GM18502 (cell line): Measurements from ENCODE around the gene SCN5A.

Experiments
- ATAC-seq: cut with Tn5 transposase; IDR thresholded peaks from one replicate; pipeline ENCODE4 v1.9.1; 2021; ENCODE audit warnings: mild to moderate bottlenecking; ENCODE audit not compliant: unreplicated experiment, poor library complexity

SCN5A gene

DNA sequence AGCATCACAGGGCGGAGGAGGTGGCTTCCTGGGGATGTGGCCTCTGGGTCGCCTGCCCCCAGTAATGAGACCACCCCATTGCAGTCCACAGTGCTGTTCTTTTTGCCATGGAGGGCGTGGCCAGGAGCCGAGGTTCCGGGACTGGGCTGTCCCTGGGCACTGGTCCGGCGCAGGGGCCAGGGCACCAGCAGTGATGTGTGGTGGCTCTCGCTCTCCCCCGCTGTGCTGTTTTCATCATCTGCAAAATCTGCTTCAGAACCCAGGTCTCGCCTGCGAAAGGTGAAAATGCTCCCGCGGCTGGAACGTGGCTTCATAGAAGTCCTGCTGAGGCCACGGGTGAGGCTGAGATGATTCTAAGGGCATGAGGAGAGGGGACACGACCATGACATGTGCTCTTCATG is 45.8 kb downstream of the SCN5A start:
- no peak for ATAC-seq

DNA sequence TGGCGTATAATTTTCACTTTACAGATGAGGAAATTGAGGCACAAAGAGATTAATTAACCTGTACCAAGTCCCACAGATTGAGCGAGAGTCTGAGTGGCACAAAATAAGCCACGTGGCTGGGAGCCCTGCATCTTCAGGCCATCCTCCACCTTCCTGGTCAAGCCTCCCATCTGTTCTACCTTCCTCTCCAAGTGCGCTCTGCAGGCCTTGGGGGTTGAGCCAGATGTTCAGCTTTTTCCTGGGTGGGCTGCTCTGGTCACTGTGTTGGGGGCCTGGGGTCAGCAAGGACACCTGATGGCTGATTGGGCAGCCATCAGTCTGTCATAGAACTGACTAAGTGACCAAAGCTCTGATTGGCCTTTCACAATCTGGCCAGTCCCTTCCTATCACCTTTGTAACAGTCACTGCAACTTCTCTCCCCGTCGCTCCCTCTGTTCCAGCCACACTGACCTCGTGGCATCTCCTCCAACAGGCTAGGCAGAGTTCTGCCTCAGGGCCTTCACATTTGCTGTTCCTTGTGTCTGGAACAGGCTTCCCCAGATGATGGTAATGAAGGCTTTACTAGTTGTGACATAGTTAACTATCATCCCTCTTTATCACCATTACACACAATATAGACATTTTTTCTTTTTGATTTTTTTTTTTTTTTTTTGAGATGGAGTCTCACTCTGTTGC is 46.8 kb downstream of the SCN5A start:
- no peak for ATAC-seq

DNA sequence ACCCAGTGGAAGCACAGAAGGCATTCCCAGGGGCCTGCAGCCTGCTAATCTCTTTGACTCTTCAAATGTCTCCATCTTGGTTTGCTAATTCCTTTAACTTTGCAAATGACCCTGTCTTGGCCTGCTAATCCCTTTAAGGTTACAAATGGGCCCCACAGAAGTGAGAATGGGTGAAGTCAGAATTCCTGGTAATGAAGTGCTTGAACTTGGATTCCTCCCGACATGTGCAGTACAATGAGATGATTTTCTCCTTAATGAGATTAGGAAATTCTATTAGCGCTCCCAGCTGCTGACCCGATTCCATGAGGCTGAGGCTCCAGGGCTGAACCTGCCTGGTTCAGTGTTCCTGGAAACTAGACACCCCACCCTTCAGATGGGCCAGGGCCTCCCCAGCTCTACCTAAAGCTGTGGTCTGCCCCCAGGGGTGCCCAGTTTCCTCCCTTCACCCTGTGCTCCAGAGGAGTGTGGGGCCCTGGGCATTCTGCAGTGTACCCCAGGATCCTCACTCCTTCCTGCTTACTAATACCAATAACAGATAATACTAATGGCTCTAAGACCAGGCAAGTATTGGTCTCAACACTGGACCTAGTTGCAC is 47.4 kb downstream of the SCN5A start:
- no peak for ATAC-seq

DNA sequence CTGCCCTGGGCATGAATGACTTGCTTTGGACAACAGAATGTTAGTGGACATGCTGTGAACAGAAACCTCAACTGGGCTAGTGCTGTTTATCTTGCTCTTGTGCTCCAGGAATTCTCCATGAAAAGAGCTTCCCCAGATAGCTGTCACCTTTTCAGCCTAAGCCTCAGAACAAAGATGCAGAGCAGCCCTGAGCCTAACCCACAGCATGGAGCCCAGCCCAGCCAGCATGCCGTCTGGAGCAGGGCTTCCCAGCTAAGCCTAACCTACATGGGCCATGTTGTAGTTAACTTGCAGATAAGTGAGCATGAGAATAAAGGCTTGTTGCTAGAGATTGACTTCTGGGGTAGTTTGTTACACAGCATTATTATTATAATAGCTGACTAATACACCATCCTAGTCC is 48.9 kb downstream of the SCN5A start:
- no peak for ATAC-seq

DNA sequence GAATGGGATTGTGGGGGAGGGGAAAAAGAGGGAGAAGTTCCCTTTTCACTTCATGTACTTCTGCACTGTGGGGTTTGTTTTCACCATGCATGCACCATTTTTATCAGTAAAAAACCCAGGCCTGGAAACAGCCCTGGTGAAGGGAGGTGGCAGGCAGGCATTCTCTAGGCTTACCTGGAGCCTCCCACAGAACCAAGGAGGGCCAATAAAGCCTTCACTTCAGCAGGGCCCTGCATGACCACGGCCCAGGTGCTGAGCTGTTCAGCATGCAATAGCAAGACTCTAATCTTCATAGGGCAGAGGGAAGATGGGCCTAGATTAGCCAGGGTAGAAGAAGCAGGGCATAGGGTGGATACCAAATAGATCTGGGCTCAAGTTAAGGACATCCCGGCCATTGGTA is 49.6 kb downstream of the SCN5A start:
- no peak for ATAC-seq

DNA sequence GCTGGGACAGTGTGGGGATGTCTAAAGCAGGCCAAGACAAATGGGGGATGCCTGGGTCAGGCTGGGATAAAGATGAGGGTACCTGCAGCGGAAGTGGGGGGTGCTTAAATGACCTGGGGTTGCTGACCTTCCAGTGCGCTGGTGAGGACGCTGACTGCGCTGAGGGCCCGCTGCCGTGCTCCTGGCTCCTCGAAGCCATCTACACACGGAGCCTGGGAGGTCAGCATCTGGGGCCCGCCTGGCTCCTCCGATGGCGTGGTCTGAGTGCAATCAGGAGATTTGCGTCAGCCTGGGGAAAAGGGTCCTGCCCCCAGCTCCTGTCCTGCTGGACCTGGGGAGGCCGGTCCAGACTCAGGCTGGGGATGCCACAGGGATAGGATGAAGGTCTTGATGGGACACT is 50.7 kb downstream of the SCN5A start:
- ATAC-seq, result no peak

GRCh38 chr3:38597502-38598060 is 51.9 kb downstream of the SCN5A start:
- ATAC-seq, result no peak

- ATAC-seq, result no peak
Measured at GRCh38 chr3:38595393-38595792, 54.1 kb downstream of the SCN5A start.

- ATAC-seq, result no peak
Measured at GRCh38 chr3:38590521-38590920, 59.0 kb downstream of the SCN5A start.

- no peak for ATAC-seq
Measured at GRCh38 chr3:38588995-38589937, 60.2 kb downstream of the SCN5A start.

DNA sequence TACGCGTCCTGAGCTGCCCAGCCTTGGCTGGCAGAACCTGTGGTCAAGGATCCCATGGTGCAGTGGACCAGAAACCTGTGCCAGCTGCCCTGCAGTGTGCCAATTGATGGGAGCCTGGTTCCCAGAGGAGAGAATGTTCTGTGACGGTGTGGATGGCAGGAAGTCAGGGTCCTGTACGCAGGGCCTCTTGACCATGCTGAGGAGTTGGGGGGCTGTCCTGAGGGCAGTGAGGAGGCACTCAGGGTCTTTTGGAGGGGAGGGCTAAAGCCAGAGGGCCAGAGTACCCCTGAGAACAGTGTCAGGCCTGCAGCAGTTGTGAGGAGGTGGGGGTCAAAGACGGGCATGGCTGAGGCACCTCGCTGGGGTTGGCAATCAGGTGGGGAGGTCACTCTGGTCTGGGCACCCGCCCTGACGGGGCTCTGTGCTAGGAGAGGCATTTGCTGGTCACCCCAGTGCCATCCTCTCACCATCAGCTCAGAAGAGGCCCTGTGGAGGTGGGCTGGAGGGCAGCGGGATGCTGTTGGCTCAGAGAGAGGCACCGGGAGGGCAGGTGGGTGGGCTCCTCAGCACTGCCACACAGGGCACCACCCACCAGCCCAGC is 61.0 kb downstream of the SCN5A start:
- ATAC-seq, result no peak

- ATAC-seq, result no peak
Measured at GRCh38 chr3:38587548-38588131, 61.8 kb downstream of the SCN5A start.

DNA sequence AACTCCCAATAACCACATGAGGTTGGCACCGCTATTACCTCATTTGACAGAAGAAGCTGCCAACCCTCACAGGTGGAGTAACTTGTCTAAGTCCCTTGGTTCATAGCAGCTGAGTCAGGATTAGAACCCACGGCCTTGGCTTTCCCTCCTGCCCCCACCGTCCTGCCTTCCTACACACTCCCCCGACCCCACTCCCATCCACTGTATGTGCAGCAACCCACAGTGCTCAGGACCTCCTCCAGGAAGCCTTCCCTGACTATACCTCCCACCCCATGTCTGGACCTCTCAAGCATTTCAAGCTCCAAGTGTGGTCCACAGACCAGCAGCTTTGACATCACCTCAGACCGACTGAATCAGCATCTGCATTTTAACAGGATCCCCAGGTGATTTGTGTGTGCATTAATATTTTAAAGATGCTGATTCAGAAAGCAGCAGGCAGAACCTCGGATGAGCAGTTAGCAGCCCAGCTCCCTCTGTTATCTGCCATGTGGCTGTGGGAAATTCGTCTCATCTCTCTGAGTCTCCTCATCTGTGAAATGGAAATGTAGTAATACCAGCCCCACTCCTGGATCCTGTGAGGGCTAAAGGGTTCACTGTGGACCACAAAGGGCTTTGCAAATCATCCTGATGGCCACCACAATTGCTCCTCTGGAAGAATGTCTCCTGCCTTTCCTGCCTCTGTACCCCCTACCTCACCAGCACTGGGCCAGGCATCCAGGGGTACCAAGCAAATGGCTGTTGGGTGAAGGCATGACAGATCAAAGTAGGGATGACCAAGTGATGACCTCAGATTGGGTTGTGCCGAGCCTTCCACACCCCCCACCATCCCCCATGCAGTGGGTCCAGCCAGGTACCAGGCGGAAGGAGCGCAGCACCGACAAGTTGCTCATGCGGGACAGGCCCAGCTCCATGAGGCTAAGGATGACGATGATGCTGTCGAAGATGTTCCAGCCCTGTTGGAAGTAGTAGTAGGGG is 62.7 kb downstream of the SCN5A start:
- no peak for ATAC-seq

GRCh38 chr3:38585791-38586420 is 63.6 kb downstream of the SCN5A start:
- ATAC-seq, result no peak

DNA sequence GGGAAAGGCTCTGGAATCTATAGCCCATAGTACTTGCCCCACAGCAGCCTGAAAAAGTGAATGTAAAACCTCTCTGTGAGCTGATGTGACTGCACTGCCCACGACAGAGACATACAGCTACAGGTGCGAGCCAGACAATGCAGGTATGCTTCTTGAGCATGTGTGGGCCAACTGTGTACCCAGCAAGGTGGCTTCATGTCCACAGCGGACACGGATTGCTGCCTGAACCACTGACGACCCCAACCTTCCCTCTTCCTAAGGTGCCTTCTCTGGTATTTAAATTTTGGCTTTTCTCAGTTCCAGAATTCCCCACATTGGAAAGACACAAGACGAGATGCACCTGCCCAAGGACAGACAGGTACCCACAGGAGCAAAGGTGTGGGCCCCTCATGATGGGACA is 65.8 kb downstream of the SCN5A start:
- ATAC-seq, result no peak

DNA sequence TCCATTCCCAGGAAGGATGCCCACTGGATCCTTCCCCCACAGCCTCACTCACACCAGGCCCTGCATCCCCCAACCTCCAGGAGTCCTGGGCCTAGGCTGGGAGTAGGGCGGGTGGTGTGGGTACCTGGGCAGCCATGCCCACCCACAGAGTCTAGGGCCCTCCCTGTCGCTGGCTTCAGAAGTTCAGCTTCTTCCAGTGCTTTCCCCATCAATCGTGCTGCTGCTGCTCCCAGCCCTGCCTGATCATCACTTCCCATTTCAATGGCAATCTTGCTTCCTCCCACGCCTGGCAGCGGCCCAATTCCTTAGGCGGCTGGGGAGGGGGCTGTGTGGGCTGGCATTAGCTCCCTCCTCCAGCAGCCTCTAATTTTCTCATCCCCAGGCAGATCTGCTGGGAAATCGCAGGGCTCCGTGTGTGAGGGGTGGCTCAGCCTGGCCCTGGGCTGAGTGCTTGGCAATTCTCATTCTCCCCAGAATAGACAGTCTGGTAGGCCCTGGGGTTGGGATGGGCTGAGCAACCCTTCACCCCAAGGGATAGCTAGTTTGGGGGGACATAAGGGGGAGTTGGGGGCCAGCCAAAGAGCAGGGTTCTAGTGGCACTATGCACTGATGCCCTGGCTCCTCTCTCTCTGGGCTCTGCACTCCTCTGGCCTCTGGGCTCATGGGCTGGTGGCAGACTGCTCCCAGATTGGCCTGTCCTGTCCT is 66.4 kb downstream of the SCN5A start:
- no peak for ATAC-seq

DNA sequence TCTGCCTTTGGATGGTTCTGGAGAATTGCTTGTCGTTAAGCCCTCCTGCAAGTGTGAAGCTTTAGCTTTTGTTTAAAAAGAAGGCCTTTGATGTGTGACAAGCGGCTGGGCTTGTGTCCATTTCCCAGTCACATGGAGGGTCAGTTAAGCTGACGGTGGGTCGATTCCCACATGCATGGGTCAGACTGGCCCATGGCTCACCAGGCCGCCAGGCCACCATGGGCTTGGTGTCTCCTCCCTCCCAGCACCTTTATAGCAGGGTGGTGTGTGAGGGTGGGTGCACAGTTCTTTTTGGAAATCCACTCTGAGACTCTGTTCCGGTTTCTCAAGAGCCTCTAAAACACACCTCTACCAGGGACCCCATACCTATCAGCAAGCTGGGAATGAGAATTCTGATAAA is 67.2 kb downstream of the SCN5A start:
- ATAC-seq, result no peak

- no peak for ATAC-seq
Measured at GRCh38 chr3:38581774-38582173, 67.7 kb downstream of the SCN5A start.
